ENCODE data around the gene TSPAN32.

- TF ChIP-seq POLR2AphosphoS5 (IDR thresholded peaks at IDR 0.05; ENCODE audit: low read depth, low read length) (no peak), EZH2 (IDR thresholded peaks at IDR 0.05) (no peak), TCF7L2 (IDR thresholded peaks at IDR 0.05; ENCODE audit: borderline replicate concordance, extremely low read depth, insufficient read depth, insufficient read length) (no peak), POLR2A (IDR thresholded peaks at IDR 0.05; ENCODE audit: borderline replicate concordance, extremely low read depth, insufficient read depth, insufficient read length) (no peak), YY1 (IDR thresholded peaks at IDR 0.05; ENCODE audit: extremely low read depth, insufficient replicate concordance, low read depth, low read length) (no peak), ZNF274 (IDR thresholded peaks at IDR 0.05; ENCODE audit: low read depth, low read length) (no peak), SRF (IDR thresholded peaks at IDR 0.05; ENCODE audit: low read depth) (no peak), SP1 (IDR thresholded peaks at IDR 0.05; ENCODE audit: low read depth) (no peak), EZH2phosphoT487 (IDR thresholded peaks at IDR 0.05; ENCODE audit: borderline replicate concordance) (no peak)
- TF ChIP-seq, protein P1, sequence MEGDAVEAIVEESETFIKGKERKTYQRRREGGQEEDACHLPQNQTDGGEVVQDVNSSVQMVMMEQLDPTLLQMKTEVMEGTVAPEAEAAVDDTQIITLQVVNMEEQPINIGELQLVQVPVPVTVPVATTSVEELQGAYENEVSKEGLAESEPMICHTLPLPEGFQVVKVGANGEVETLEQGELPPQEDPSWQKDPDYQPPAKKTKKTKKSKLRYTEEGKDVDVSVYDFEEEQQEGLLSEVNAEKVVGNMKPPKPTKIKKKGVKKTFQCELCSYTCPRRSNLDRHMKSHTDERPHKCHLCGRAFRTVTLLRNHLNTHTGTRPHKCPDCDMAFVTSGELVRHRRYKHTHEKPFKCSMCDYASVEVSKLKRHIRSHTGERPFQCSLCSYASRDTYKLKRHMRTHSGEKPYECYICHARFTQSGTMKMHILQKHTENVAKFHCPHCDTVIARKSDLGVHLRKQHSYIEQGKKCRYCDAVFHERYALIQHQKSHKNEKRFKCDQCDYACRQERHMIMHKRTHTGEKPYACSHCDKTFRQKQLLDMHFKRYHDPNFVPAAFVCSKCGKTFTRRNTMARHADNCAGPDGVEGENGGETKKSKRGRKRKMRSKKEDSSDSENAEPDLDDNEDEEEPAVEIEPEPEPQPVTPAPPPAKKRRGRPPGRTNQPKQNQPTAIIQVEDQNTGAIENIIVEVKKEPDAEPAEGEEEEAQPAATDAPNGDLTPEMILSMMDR (IDR thresholded peaks at IDR 0.05 in 2 of 3, conservative IDR thresholded peaks at IDR 0.05 in 1 of 3; ENCODE audit: borderline replicate concordance in 1 of 3, insufficient read depth in 1 of 3, low read depth in 2 of 3, low read length in 2 of 3) = no peak
- TF ChIP-seq, protein P2, sequence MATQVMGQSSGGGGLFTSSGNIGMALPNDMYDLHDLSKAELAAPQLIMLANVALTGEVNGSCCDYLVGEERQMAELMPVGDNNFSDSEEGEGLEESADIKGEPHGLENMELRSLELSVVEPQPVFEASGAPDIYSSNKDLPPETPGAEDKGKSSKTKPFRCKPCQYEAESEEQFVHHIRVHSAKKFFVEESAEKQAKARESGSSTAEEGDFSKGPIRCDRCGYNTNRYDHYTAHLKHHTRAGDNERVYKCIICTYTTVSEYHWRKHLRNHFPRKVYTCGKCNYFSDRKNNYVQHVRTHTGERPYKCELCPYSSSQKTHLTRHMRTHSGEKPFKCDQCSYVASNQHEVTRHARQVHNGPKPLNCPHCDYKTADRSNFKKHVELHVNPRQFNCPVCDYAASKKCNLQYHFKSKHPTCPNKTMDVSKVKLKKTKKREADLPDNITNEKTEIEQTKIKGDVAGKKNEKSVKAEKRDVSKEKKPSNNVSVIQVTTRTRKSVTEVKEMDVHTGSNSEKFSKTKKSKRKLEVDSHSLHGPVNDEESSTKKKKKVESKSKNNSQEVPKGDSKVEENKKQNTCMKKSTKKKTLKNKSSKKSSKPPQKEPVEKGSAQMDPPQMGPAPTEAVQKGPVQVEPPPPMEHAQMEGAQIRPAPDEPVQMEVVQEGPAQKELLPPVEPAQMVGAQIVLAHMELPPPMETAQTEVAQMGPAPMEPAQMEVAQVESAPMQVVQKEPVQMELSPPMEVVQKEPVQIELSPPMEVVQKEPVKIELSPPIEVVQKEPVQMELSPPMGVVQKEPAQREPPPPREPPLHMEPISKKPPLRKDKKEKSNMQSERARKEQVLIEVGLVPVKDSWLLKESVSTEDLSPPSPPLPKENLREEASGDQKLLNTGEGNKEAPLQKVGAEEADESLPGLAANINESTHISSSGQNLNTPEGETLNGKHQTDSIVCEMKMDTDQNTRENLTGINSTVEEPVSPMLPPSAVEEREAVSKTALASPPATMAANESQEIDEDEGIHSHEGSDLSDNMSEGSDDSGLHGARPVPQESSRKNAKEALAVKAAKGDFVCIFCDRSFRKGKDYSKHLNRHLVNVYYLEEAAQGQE (IDR thresholded peaks at IDR 0.05; ENCODE audit: low read depth) = no peak
- TF ChIP-seq, protein P3, sequence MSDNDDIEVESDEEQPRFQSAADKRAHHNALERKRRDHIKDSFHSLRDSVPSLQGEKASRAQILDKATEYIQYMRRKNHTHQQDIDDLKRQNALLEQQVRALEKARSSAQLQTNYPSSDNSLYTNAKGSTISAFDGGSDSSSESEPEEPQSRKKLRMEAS (IDR thresholded peaks at IDR 0.05) = no peak
These were observed 28.9 kb downstream of the TSPAN32 start for GRCh38 chr11:2330696-2331095.

All from HCT116 (cell line).